HL-60 (cell line): ENCODE measurements around the gene ZNF862.

ENCODE experiments used
- DNase-seq, 2 experiments: peaks; one replicate each; pipeline ENCODE4 v3.0.0-alpha.2; 2010 to 2020; ENCODE audit warnings: low read depth in 1 of 2, low spot score in 1 of 2
- H3K27ac ChIP-seq: fragments of 250-450 bp; sonication (Bioruptor Pico); replicated peaks from 2 replicates; pipeline ENCODE4 v1.5.1; 2020; ENCODE audit warnings: mild to moderate bottlenecking, moderate library complexity
- H3K27me3 ChIP-seq: fragments of 250-450 bp; sonication (Bioruptor Pico); 2 replicates; pipeline ENCODE4 v1.5.1; 2021; ENCODE audit warnings: mild to moderate bottlenecking, moderate library complexity; ENCODE audit not compliant: insufficient read depth, poor library complexity, severe bottlenecking
- H3K4me3 ChIP-seq: replicated peaks from 2 replicates; pipeline ENCODE4 v1.5.1; 2011; ENCODE audit warnings: mild to moderate bottlenecking, control low read depth, low read length; ENCODE audit not compliant: insufficient read depth
- CTCF ChIP-seq: IDR thresholded peaks from one replicate; pipeline ENCODE4 v1.5.1; 2011; ENCODE audit warnings: low read length, control low read depth, inconsistent platforms; ENCODE audit not compliant: insufficient read depth
- GABPA ChIP-seq: IDR thresholded peaks from 2 replicates; pipeline ENCODE4 v1.6.1; 2012; ENCODE audit warnings: low read depth
- POLR2AphosphoS5 ChIP-seq: IDR thresholded peaks from 2 replicates; pipeline ENCODE4 v1.6.1; 2012; ENCODE audit warnings: low read depth
- REST ChIP-seq: IDR thresholded peaks from 2 replicates; pipeline ENCODE4 v1.6.1; 2012; ENCODE audit warnings: low read depth; ENCODE audit not compliant: insufficient replicate concordance
- SPI1 ChIP-seq: IDR thresholded peaks from 2 replicates; pipeline ENCODE4 v1.6.1; 2012; ENCODE audit warnings: low read depth, mild to moderate bottlenecking, borderline replicate concordance

The ZNF862 gene

GRCh38 chr7:149791411-149792219 is 46.6 kb upstream of the ZNF862 start:
- Histone ChIP-seq H3K27me3 (peaks cover 21% of the 10 kb centered on the region), H3K27ac (no peak overlapping the region), H3K4me3 (no peak overlapping the region)
- no peak for DNase-seq
- TF ChIP-seq REST, result no peak
- TF ChIP-seq SPI1, result no peak
- TF ChIP-seq GABPA, result no peak
- no peak for TF ChIP-seq POLR2AphosphoS5
- no peak for TF ChIP-seq CTCF

DNA sequence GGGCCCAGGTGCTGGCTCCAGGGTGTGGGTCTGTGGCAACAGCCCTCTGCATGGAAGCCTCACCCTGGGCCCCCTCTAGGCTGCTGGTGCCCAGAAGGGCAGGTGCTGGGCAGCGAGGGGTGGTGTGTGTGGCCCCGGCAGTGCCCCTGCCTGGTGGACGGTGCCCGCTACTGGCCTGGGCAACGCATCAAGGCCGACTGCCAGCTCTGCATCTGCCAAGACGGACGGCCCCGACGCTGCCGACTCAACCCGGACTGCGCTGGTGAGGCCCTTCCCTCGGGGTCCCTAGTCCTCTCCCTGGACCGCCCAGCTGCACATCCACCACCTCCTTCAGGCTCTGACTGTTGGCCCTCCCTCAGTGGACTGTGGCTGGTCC is 46.0 kb upstream of the ZNF862 start:
- peaks cover 21% of the 10 kb centered on the region for H3K27me3 ChIP-seq
- TF ChIP-seq POLR2AphosphoS5, result no peak
- TF ChIP-seq SPI1, result no peak
- TF ChIP-seq CTCF, result no peak
- no peak for TF ChIP-seq REST
- TF ChIP-seq GABPA, result no peak
- H3K4me3 ChIP-seq, result no peak overlapping the region
- no peak overlapping the region for H3K27ac ChIP-seq
- no peak for DNase-seq

- peaks cover 21% of the 10 kb centered on the region for H3K27me3 ChIP-seq
- H3K4me3 ChIP-seq, result no peak overlapping the region
- H3K27ac ChIP-seq, result no peak overlapping the region
- TF ChIP-seq POLR2AphosphoS5 (no peak), REST (no peak), GABPA (no peak), CTCF (no peak), SPI1 (no peak)
- DNase-seq, result no peak
These were observed 44.9 kb upstream of the ZNF862 start for GRCh38 chr7:149793261-149793660.
